Kidney (tissue), 14 donors: ENCODE results near the gene ZNF341. TPM values are rescaled to one million over a fixed set of nuclear protein-coding genes. Genes with fewer than 3 reads are reported as not detected.

ENCODE experiments used
- DNase-seq, 5 donors: peaks; one replicate each; pipeline ENCODE4 v3.0.0-alpha.2; 2013 to 2020
- FAIRE-seq: peaks from 2 replicates; lab custom pipeline; 2012; peaks lifted over from hg19 to GRCh38; lab: Jason Lieb, UNC
- H3K27ac ChIP-seq, 2 donors: one replicate each; pipeline ENCODE4 v1.7.0; 2013; ENCODE audit warnings: low read depth in 2 of 2, low read length in 2 of 2, inconsistent platforms in 1 of 2
- H3K27me3 ChIP-seq: one replicate; pipeline ENCODE4 v1.7.1; 2013; ENCODE audit warnings: low read length, inconsistent platforms; ENCODE audit not compliant: control insufficient read depth, insufficient read depth
- H3K36me3 ChIP-seq, 3 donors: one replicate each; pipeline versions ENCODE4 v1.7.0 to v1.7.1; 2013; ENCODE audit warnings: low read length in 3 of 3, control low read depth in 1 of 3, inconsistent platforms in 1 of 3; ENCODE audit not compliant: insufficient read depth in 3 of 3, control insufficient read depth in 2 of 3
- H3K4me1 ChIP-seq, 3 donors: one replicate each; pipeline versions ENCODE4 v1.7.0 to v1.7.1; 2013; ENCODE audit warnings: low read length in 3 of 3, inconsistent platforms in 1 of 3, low read depth in 1 of 3; ENCODE audit not compliant: control insufficient read depth in 2 of 3, insufficient read depth in 2 of 3
- H3K4me3 ChIP-seq, 3 donors: one replicate each; pipeline versions ENCODE4 v1.7.0 to v1.8.1; 2013; ENCODE audit warnings: low read length in 3 of 3, control low read depth in 1 of 3, inconsistent platforms in 1 of 3
- H3K9ac ChIP-seq, 3 donors: one replicate each; pipeline versions ENCODE4 v1.7.0 to v1.7.1; 2013; ENCODE audit warnings: low read length in 3 of 3, control low read depth in 1 of 3, inconsistent platforms in 1 of 3
- H3K9me3 ChIP-seq, 3 donors: one replicate each; pipeline versions ENCODE4 v1.7.0 to v1.7.1; 2013; ENCODE audit warnings: low read length in 3 of 3, control low read depth in 1 of 3, inconsistent platforms in 1 of 3; ENCODE audit not compliant: control insufficient read depth in 2 of 3, insufficient read depth in 1 of 3
- intact Hi-C: fragments of 100-400 bp; cut with DNase I; formaldehyde crosslinking; loops from one replicate; pipeline ENCODE4 v1.11.1; 2022
- polyA plus RNA-seq: library from polyadenylated mRNA; stranded (reverse); fragments of 350-450 nt; fragmentation: Illumina TruSeq; extraction: RNeasy Lipid Tissue Mini Kit (QIAGEN cat#74804); gene quantifications from one replicate; pipeline ENCODE4 v1.2.3, GENCODE V29; 2014; ENCODE audit warnings: low read depth, low replicate concordance; ENCODE audit not compliant: insufficient read depth
- total RNA-seq: library from RNA; stranded (reverse); fragmentation: NEBNext Ultra II Directional; extraction: Animal tissue kit (Norgen Biotek cat#: 25700); gene quantifications from one replicate; pipeline ENCODE4 v1.2.1, GENCODE V29; 2021
- TF ChIP-seq, protein P1 (sequence below): IDR thresholded peaks from 3 replicates; pipeline ENCODE4 v1.5.1; 2012; ENCODE audit warnings: mild to moderate bottlenecking, moderate library complexity, borderline replicate concordance; ENCODE audit not compliant: insufficient read depth; ENCODE audit errors: extremely low read depth
- donor health status: control.
- donor health status: control.
- donor health status: control.
- donor health status: control.
- donor health status: control.
- donor health status: DM: yes; HTN: yes; CAD: no.
- donor health status: Normal renal cell carcinoma (clear cell type).

Gene ZNF341
- total and polyA plus RNA-seq, 2 donors from 2014 or later, result 1.5 to 2.6 TPM

DNA sequence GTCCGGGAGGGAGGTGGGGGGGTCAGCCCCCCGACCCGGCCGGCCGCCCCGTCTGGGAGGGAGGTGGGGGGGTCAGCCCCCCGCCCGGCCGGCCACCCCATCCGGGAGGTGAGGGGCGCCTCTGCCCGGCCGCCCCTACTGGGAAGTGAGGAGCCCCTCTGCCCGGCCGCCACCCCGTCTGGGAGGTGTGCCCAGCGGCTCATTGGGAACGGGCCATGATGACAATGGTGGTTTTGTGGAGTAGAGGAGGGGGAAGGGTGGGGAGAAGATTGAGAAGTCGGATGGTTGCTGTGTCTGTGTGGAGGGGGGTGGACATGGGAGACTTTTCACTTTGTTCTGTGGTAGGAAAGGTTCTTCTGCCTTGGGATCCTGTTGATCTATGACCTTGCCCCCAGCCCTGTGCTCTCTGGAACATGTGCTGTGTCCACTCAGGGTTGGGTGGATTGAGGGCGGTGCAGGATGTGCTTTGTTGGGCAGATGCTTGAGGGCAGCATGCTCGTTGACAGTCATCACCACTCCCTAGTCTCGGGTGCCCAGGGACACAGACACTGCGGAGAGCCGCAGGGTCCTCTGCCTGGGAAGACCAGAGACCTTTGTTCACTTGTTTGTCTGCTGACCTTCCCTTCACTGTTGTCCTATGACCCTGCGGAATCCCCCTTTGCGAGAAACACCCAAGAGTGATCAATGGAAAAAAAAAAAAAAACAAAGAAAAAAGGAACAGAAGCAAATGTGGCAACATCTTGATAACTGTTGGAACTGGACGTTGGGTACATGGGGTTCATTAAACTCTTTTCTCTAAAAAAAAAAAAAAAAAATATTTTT lies 30.0 kb upstream of the ZNF341 start:
- H3K4me1 ChIP-seq, result no peaks in the 10 kb centered on the region
- intact Hi-C loops, result no loop called here
- FAIRE-seq (no peak), DNase-seq (no peak)
- peaks cover 0 to 2% (median 0%) of the 10 kb centered on the region in 3 donors for H3K36me3 ChIP-seq
- no peak overlapping the region for H3K27ac ChIP-seq
- H3K27me3 ChIP-seq, result no peaks in the 10 kb centered on the region
- no peaks in the 10 kb centered on the region for H3K9me3 ChIP-seq
- no peak overlapping the region for H3K4me3 ChIP-seq
- H3K9ac ChIP-seq, result no peak overlapping the region
- TF ChIP-seq, protein P1, sequence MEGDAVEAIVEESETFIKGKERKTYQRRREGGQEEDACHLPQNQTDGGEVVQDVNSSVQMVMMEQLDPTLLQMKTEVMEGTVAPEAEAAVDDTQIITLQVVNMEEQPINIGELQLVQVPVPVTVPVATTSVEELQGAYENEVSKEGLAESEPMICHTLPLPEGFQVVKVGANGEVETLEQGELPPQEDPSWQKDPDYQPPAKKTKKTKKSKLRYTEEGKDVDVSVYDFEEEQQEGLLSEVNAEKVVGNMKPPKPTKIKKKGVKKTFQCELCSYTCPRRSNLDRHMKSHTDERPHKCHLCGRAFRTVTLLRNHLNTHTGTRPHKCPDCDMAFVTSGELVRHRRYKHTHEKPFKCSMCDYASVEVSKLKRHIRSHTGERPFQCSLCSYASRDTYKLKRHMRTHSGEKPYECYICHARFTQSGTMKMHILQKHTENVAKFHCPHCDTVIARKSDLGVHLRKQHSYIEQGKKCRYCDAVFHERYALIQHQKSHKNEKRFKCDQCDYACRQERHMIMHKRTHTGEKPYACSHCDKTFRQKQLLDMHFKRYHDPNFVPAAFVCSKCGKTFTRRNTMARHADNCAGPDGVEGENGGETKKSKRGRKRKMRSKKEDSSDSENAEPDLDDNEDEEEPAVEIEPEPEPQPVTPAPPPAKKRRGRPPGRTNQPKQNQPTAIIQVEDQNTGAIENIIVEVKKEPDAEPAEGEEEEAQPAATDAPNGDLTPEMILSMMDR, result no peak

DNA sequence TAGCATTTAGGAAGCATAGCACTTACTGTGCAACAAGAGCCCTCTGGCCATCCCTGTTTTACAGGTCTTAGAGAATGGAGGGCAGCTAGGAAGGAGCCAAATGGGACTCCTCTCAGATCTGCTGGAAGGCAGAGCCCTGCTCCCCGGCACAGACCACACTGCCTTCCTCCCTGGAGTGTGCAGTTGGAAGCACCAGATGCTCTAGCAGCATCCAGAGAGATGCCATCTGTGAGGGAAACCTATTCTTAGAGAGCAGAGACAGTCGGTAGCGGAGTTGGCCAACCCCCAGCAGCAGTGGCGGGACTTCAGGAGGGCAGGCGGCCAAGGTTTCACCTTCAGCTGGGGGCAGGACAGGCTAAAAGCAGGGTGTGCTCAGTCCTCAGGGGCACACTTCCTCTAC lies 28.9 kb upstream of the ZNF341 start:
- intact Hi-C loops, result no loop called here

DNA sequence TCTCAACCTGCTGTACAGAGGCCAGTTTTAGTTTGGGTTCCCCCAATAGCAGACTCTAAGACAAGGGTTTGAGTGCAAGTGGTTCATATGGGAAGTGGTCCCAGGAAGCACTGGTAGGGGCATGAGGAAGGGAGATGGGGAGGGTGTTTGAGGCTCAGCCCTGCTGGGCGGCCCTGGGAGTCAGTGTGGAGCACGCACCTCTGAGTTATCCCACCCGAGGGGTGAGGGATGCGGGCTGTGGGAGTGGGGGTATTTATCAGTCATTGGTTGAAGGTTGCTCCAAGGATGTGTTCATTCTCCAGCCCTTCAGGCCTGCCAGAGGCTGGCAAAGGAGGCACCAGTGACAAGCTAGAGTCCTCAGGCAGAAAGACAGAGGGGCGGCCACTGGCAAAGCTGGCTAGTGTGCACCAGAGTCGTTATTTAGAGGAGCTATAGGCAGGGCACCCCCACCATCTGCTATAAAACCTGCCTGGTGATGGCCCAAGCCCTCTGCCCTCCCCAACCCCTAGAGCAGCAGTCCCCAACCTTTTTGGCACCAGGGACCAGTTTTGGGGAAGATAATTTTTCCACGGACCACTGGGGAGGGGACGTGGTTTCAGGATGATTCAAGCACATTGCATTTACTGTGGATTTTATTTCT lies 28.2 kb upstream of the ZNF341 start:
- Histone ChIP-seq H3K4me1 (no peaks in the 10 kb centered on the region), H3K27me3 (no peaks in the 10 kb centered on the region), H3K27ac (no peak overlapping the region), H3K9me3 (no peaks in the 10 kb centered on the region), H3K36me3 (peaks cover 0 to 7% (median 0%) of the 10 kb centered on the region in 3 donors), H3K9ac (no peak overlapping the region), H3K4me3 (no peak overlapping the region)
- no peak for DNase-seq
- FAIRE-seq, result no peak
- TF ChIP-seq, protein P1, result no peak
- intact Hi-C loops, result no loop called here

More for the DNA sequence above, 28.9 kb upstream of the ZNF341 start:
- TF ChIP-seq, protein P1, result no peak
- Histone ChIP-seq H3K27me3 (no peaks in the 10 kb centered on the region), H3K9me3 (no peaks in the 10 kb centered on the region), H3K27ac (no peak overlapping the region), H3K36me3 (peaks cover 0 to 7% (median 0%) of the 10 kb centered on the region in 3 donors), H3K9ac (no peak overlapping the region), H3K4me1 (no peaks in the 10 kb centered on the region), H3K4me3 (no peak overlapping the region)
- FAIRE-seq, result no peak
- DNase-seq, result no peak
